GM18951 (cell line): ENCODE data around the gene SND1.

Experiments used
- POLR2A ChIP-seq: IDR thresholded peaks from 4 replicates; pipeline ENCODE4 v1.6.1; 2011; ENCODE audit warnings: mild to moderate bottlenecking; ENCODE audit not compliant: insufficient read length, insufficient read depth; ENCODE audit errors: extremely low read depth
- in situ Hi-C: fragments of 300-500 bp; cut with MboI; formaldehyde crosslinking; loops from one replicate; pipeline ENCODE4 v1.12.0; 2022; ENCODE audit warnings: low sequenced_read_pairs, mixed read lengths, inconsistent platforms; ENCODE audit not compliant: unreplicated experiment

Gene SND1

GRCh38 chr7:127651556-127652332 is at the start of gene SND1:
TSS of gene SND1 (plus strand) at chr7:127652194. CDS start at chr7:127652374, 180 bp downstream.
- TF ChIP-seq POLR2A: peak; percentile 93
- in situ Hi-C loops: no loop called here

- TF ChIP-seq POLR2A: no peak
- in situ Hi-C loops: no loop called here
These were observed 43.5 kb upstream of the SND1 start for GRCh38 chr7:127608446-127608845.

- no peak for TF ChIP-seq POLR2A
- in situ Hi-C loops: no loop called here
These were observed 42.7 kb upstream of the SND1 start for GRCh38 chr7:127609297-127609696.

GRCh38 chr7:127612263-127612662 is 39.7 kb upstream of the SND1 start:
- in situ Hi-C loops: no loop called here
- TF ChIP-seq POLR2A: no peak

GRCh38 chr7:127616724-127617123 is 35.3 kb upstream of the SND1 start:
- TF ChIP-seq POLR2A: no peak
- in situ Hi-C loops: no loop called here

GRCh38 chr7:127618042-127618441 is 34.0 kb upstream of the SND1 start, which contains the start of gene PAX4:
TSS of gene PAX4 (minus strand) at chr7:127618142. CDS start at chr7:127615928, 2,214 bp downstream.
- in situ Hi-C loops: no loop called here
- TF ChIP-seq POLR2A: no peak

GRCh38 chr7:127618775-127619174 is 33.2 kb upstream of the SND1 start:
- TF ChIP-seq POLR2A: no peak
- in situ Hi-C loops: no loop called here

GRCh38 chr7:127619681-127620405 is 32.2 kb upstream of the SND1 start:
- TF ChIP-seq POLR2A: no peak

GRCh38 chr7:127620406-127621233 is 31.4 kb upstream of the SND1 start:
- in situ Hi-C loops: no loop called here
- no peak for TF ChIP-seq POLR2A

More at GRCh38 chr7:127619681-127620405, 32.2 kb upstream of the SND1 start:
- in situ Hi-C loops: no loop called here

- no peak for TF ChIP-seq POLR2A
- in situ Hi-C loops: no loop called here
These were observed 26.7 kb upstream of the SND1 start for GRCh38 chr7:127625331-127625730.

GRCh38 chr7:127628445-127628844 is 23.5 kb upstream of the SND1 start:
- in situ Hi-C loops: no loop called here

GRCh38 chr7:127629268-127629854 is 22.6 kb upstream of the SND1 start:
- in situ Hi-C loops: no loop called here
- TF ChIP-seq POLR2A: no peak

More at GRCh38 chr7:127628445-127628844, 23.5 kb upstream of the SND1 start:
- no peak for TF ChIP-seq POLR2A
